WTC11 (cell line): Measurements from ENCODE around the gene UTF1.

Experiments
- ATF3 ChIP-seq: sonication (generic); formaldehyde crosslinking; conservative IDR thresholded peaks from 2 replicates; pipeline ENCODE4 v1.8.1; 2022; ENCODE audit warnings: mild to moderate bottlenecking, missing genetic modification reagents
- CREB1 ChIP-seq: sonication (generic); formaldehyde crosslinking; IDR thresholded peaks from 2 replicates; pipeline ENCODE4 v1.8.0; 2023; ENCODE audit warnings: mild to moderate bottlenecking, missing genetic modification reagents
- CTCF ChIP-seq: fragments of 200-600 bp; IDR thresholded peaks from 2 replicates; pipeline ENCODE4 v1.8.0; 2022; ENCODE audit warnings: antibody characterized with exemption
- GRHL2 ChIP-seq: fragments of 250-450 bp; sonication (Bioruptor Pico); IDR thresholded peaks from 2 replicates; pipeline ENCODE4 v1.8.0; 2022; ENCODE audit warnings: mild to moderate bottlenecking, moderate library complexity; ENCODE audit not compliant: insufficient replicate concordance, severe bottlenecking
- IRF1 ChIP-seq: sonication (generic); formaldehyde crosslinking; IDR thresholded peaks from 2 replicates; pipeline ENCODE4 v1.8.0; 2023; ENCODE audit warnings: missing genetic modification reagents
- ZNF263 ChIP-seq: sonication (generic); formaldehyde crosslinking; IDR thresholded peaks from 2 replicates; pipeline ENCODE4 v1.8.1; 2022; ENCODE audit warnings: low read depth, mild to moderate bottlenecking, moderate library complexity, missing genetic modification reagents

- TF ChIP-seq IRF1 (CRISPR knock-in tag) (no peak), CTCF (no peak), CREB1 (CRISPR knock-in tag) (no peak), ZNF263 (CRISPR knock-in tag) (no peak), GRHL2 (CRISPR knock-in tag) (no peak), ATF3 (CRISPR knock-in tag) (no peak)
Measured at GRCh38 chr10:133279326-133280226, 49.6 kb downstream of the UTF1 start.
